Tibial artery (tissue), 4 donors: ENCODE data around the gene TSPAN9.

Experiments used
- DNase-seq, 2 donors: peaks; one replicate each; pipeline ENCODE4 v3.0.0-alpha.2; 2019
- H3K27ac ChIP-seq, 2 donors: fragments of 200-600 bp; sonication (generic) in 1 of 2; 1 replicate in 1 of 2; 2 replicates in 1 of 2; pipeline ENCODE4 v1.5.1; 2018 to 2019; ENCODE audit warnings: mild to moderate bottlenecking in 1 of 2
- H3K27me3 ChIP-seq, 2 donors: fragments of 200-600 bp; sonication (generic) in 1 of 2; one replicate each; pipeline versions ENCODE4 v1.5.1 to v1.6.0; 2016 to 2019
- H3K36me3 ChIP-seq, 3 donors: fragments of 200-600 bp; sonication (generic) in 2 of 3; one replicate each; pipeline ENCODE4 v1.5.1; 2016 to 2019; ENCODE audit warnings: mild to moderate bottlenecking in 2 of 3
- H3K4me1 ChIP-seq, 4 donors: fragments of 200-600 bp; sonication (generic) in 2 of 4; 1 replicate in 3 of 4; 2 replicates in 1 of 4; pipeline ENCODE4 v1.5.1; 2016 to 2019
- H3K4me3 ChIP-seq, 2 donors: fragments of 200-600 bp; sonication (generic) in 1 of 2; 1 replicate in 1 of 2; 2 replicates in 1 of 2; pipeline ENCODE4 v1.5.1; 2018 to 2019; ENCODE audit warnings: mild to moderate bottlenecking in 2 of 2
- H3K9me3 ChIP-seq, 3 donors: fragments of 200-600 bp; sonication (generic) in 1 of 3; one replicate each; pipeline ENCODE4 v1.5.1; 2016 to 2019
- intact Hi-C: fragments of 100-400 bp; cut with DNase I; formaldehyde crosslinking; loops from one replicate; pipeline ENCODE4 v1.15.0; 2023; ENCODE audit warnings: low total_unique reads
- TF ChIP-seq, protein P1 (sequence below), 2 experiments: fragments of 200-600 bp in 1 of 2; fragments of 450-650 bp in 1 of 2; IDR thresholded peaks; one replicate each; pipeline ENCODE4 v1.5.1; 2017 to 2019; ENCODE audit warnings: antibody characterized with exemption in 2 of 2, mild to moderate bottlenecking in 1 of 2, moderate library complexity in 1 of 2

Gene TSPAN9

DNA sequence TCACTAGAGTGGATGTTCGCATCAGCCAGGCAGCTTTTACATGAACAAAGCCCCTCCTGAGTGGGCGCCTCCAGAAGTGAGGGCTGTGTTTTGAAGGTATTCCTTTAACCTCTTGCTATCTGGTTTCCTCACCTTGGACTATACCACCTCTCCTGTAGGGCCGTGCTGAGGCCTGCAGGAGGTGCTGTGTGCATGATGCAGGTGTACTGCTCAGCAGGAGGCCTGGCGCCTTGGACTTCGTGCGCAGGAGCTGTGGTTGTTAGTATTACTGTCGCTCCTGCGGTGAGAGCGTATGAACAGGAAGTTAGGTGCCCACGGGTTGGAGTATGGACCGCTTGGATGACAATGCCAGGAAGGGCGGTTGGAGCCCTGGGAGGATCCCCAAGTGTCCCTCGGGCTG, 130.7 kb downstream of the TSPAN9 start:
- no peaks in the 10 kb centered on the region for H3K27me3 ChIP-seq
- H3K4me1 ChIP-seq: peaks cover 0 to 33% (median 25%) of the 10 kb centered on the region in 4 donors
- no peaks in the 10 kb centered on the region for H3K9me3 ChIP-seq
- no peaks in the 10 kb centered on the region for H3K36me3 ChIP-seq
- no peak overlapping the region for H3K27ac ChIP-seq
- TF ChIP-seq, protein P1, sequence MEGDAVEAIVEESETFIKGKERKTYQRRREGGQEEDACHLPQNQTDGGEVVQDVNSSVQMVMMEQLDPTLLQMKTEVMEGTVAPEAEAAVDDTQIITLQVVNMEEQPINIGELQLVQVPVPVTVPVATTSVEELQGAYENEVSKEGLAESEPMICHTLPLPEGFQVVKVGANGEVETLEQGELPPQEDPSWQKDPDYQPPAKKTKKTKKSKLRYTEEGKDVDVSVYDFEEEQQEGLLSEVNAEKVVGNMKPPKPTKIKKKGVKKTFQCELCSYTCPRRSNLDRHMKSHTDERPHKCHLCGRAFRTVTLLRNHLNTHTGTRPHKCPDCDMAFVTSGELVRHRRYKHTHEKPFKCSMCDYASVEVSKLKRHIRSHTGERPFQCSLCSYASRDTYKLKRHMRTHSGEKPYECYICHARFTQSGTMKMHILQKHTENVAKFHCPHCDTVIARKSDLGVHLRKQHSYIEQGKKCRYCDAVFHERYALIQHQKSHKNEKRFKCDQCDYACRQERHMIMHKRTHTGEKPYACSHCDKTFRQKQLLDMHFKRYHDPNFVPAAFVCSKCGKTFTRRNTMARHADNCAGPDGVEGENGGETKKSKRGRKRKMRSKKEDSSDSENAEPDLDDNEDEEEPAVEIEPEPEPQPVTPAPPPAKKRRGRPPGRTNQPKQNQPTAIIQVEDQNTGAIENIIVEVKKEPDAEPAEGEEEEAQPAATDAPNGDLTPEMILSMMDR (IDR thresholded peaks at IDR 0.05): no peak
- DNase-seq: no peak
- intact Hi-C loops: no loop called here
- no peak overlapping the region for H3K4me3 ChIP-seq

DNA sequence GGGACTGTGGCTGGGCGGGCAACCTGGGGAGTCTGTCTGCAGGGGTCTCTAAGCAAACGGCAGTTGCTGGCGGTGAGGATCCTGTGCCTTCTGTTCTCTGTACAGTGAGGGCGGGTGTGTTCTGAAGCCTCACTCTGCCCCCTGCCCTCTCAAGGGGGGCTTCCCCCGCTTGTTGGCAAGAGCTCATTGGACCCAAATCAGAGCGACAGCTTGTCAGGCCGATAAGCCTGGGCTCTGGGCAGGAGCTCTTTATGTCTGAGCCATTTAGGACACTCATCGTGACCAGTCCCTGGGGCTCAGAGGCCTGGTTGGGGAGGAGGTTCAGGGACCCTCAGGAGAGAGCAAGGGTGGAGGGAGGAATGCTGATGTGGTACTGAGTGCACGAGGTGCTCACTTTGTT, 136.0 kb downstream of the TSPAN9 start:
- Histone ChIP-seq H3K4me3 (no peak overlapping the region), H3K4me1 (peaks cover 0 to 19% (median 18%) of the 10 kb centered on the region in 4 donors), H3K9me3 (no peaks in the 10 kb centered on the region), H3K36me3 (peaks cover 0 to 14% (median 0%) of the 10 kb centered on the region in 3 donors), H3K27ac (no peak overlapping the region), H3K27me3 (no peaks in the 10 kb centered on the region)
- no peak for DNase-seq
- intact Hi-C loops: no loop called here
- TF ChIP-seq, protein P1 (IDR thresholded peaks at IDR 0.05): no peak

DNA sequence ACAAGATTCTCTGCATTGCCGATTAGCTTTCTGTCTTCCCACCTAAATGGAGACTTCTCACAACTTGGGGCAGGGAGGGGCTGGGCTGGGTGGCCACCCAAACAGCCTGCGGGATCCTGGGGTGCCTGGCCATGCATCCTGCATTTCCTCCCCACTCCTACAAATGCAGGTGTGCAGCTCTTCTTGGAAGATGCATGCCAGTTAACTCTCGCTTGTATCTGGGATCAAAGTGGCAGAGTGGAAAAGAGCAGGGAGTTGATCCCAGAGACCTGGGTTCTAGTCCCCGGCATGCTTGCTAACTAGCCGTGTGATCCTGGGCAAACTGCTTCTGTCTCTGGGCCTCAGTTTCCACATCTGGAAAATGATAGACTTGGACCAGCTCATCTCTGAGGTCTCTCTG, 136.6 kb downstream of the TSPAN9 start:
- no peak for DNase-seq
- H3K4me3 ChIP-seq: no peak overlapping the region
- peaks cover 0 to 25% (median 24%) of the 10 kb centered on the region in 4 donors for H3K4me1 ChIP-seq
- no peaks in the 10 kb centered on the region for H3K27me3 ChIP-seq
- no peaks in the 10 kb centered on the region for H3K9me3 ChIP-seq
- TF ChIP-seq, protein P1 (IDR thresholded peaks at IDR 0.05): no peak
- intact Hi-C loops: no loop called here
- H3K27ac ChIP-seq: no peak overlapping the region
- H3K36me3 ChIP-seq: peaks cover 0 to 14% (median 0%) of the 10 kb centered on the region in 3 donors

DNA sequence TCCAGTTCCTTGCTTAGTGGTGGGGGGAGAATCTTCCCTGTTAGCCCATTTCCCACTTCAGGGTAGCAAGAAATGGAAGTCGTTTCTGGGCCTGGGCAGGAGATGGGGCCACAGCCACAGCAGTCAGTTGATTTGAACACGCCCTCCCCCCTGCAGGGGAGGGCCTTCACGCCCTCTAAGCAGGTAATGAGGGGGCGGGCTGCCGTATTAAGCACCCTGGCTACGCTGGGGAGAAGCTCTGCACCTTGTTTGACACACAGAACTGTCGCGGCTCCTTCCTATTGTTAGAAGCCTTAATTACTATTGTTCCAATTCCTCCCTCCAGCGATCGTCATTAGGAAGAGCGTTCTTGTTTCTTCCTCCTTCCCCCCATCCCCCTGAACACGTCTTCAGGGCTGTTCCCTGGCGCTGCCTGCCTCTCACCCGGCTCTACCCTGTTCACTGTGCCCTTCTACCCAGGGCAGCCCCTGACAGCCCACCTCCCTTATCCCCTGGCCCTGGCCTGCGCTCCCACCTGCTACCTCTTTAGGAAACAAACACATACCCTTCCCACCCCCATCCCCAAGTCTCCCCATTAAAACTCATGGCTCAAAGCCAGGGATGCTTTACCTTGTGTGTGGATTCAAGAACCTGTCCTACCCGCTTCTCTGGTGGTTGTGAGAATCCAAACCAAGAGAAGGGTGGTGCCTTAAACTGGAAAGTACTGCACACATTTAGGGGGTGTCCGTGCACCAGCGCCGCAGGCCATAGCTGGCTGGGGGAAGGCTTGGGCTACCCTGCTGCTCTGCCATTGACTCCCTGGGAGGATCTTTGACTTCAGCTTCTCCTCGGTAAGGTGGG, 137.6 kb downstream of the TSPAN9 start:
- peaks cover 0 to 14% (median 0%) of the 10 kb centered on the region in 3 donors for H3K36me3 ChIP-seq
- no peak overlapping the region for H3K4me3 ChIP-seq
- no peaks in the 10 kb centered on the region for H3K27me3 ChIP-seq
- no peak for DNase-seq
- intact Hi-C loops: loop anchor here (5.0 kb wide), 1 partner anchor 43 kb away; no protein-coding TSS in a partner anchor
- no peaks in the 10 kb centered on the region for H3K9me3 ChIP-seq
- TF ChIP-seq, protein P1 (IDR thresholded peaks at IDR 0.05): no peak
- H3K4me1 ChIP-seq: peaks cover 0 to 34% (median 32%) of the 10 kb centered on the region in 4 donors
- no peak overlapping the region for H3K27ac ChIP-seq

DNA sequence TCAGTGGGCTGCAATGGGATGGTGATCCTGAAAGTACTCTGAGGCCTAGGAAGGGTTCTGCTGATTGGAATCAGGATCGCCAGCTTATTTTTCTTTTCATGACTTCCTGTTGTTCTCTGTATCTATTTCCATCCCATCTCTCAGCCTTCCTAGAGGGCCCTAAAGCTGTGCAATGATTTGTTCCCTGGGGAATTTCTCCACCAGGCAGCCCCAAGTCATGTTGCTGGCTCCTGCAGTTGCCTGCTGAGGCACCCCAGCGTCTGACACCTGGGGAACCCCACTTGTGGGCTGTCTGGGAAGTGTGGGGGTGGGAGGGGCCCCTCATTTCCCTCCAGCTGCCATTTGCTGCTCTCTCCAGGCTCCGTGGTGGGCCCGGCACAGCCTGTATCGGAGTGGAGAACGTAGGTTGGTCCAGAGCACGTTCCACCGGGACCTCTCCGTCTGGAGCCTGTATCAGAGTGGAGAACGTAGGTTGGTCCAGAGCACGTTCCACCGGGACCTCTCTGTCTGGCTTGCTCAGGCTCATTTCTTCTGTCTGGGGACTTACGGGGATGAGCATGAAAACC, 138.3 kb downstream of the TSPAN9 start:
- TF ChIP-seq, protein P1 (IDR thresholded peaks at IDR 0.05): no peak
- peaks cover 0 to 41% (median 32%) of the 10 kb centered on the region in 4 donors for H3K4me1 ChIP-seq
- peaks cover 0 to 14% (median 0%) of the 10 kb centered on the region in 3 donors for H3K36me3 ChIP-seq
- H3K9me3 ChIP-seq: no peaks in the 10 kb centered on the region
- no peak overlapping the region for H3K4me3 ChIP-seq
- peak overlapping the region; percentile 88 to 90 for H3K27ac ChIP-seq
- DNase-seq: no peak
- no peaks in the 10 kb centered on the region for H3K27me3 ChIP-seq
- intact Hi-C loops: loop anchor here (5.0 kb wide), 1 partner anchor 42 kb away; no protein-coding TSS in a partner anchor
